ENCODE data around the gene BPIFB6.

The BPIFB6 gene

DNA sequence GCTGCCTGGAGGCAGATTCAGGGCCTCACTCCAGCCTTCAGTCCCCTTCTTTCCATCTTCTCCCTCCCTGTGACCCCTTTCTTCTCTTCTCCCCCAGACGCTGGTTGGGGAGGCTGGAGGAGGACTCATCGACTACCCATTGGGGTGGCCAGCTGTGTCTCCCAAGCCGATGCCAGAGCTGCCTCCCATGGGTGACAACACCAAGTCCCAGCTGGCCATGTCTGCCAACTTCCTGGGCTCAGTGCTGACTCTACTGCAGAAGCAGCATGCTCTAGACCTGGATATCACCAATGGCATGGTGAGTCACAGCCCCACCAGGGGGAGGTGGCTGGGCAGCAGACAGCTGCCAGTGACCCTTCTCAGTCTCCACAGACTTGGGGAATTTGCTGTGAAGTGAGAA lies 60.9 kb downstream of the BPIFB6 start:
- DNase-seq: no peak

DNA sequence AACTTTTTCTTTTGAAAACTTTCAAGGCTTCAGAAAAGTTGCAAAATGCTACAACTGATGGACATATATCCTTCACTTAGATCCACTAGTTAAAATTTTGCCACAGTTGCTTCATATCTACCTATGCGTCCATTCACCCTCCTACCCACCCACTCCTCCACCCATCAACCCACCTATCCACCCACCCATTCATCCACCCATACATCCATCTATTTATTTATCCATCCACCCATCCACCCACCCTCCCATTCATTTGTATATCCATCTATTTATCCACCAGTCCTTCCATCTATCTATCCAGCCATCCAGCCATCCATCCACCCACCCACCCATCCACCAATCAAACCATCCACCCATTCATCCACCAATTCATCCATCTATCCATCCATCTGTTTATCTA lies 61.6 kb downstream of the BPIFB6 start:
- DNase-seq: no peak

DNA sequence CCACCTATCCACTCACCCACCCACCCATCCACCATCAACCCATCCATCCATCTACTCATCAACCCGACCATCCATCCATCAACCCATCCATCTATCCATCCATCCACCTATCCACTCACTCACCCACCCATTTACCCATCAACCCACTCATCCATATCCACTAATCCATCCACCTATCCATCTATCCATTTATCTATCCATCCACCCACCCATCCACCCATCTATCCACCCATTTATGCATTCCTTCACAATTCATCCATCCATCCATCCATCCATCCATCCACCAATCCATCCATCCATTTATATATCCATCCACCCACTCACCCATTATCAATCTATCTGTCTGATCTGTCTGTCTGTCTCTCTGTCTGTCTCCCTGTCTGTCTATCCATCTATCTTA lies 62.1 kb downstream of the BPIFB6 start:
- no peak for DNase-seq

Data from central memory CD4-positive, alpha-beta T cell (primary cell).